Thyroid gland (tissue), 4 donors: Measurements from ENCODE around the gene VWA3B.

Experiments
- POLR2A ChIP-seq, 2 donors: fragments of 450-650 bp; IDR thresholded peaks; one replicate each; pipeline ENCODE4 v1.6.1; 2017; ENCODE audit warnings: antibody characterized with exemption in 2 of 2, mild to moderate bottlenecking in 2 of 2, moderate library complexity in 1 of 2
- TF ChIP-seq, protein P1 (sequence below), 6 experiments: fragments of 200-600 bp in 3 of 6; fragments of 450-650 bp in 3 of 6; sonication (generic) in 3 of 6; IDR thresholded peaks; one replicate each; pipeline ENCODE4 v1.5.1; 2016 to 2019; ENCODE audit warnings: antibody characterized with exemption in 6 of 6, mild to moderate bottlenecking in 2 of 6, inconsistent platforms in 1 of 6, moderate library complexity in 1 of 6

DNA sequence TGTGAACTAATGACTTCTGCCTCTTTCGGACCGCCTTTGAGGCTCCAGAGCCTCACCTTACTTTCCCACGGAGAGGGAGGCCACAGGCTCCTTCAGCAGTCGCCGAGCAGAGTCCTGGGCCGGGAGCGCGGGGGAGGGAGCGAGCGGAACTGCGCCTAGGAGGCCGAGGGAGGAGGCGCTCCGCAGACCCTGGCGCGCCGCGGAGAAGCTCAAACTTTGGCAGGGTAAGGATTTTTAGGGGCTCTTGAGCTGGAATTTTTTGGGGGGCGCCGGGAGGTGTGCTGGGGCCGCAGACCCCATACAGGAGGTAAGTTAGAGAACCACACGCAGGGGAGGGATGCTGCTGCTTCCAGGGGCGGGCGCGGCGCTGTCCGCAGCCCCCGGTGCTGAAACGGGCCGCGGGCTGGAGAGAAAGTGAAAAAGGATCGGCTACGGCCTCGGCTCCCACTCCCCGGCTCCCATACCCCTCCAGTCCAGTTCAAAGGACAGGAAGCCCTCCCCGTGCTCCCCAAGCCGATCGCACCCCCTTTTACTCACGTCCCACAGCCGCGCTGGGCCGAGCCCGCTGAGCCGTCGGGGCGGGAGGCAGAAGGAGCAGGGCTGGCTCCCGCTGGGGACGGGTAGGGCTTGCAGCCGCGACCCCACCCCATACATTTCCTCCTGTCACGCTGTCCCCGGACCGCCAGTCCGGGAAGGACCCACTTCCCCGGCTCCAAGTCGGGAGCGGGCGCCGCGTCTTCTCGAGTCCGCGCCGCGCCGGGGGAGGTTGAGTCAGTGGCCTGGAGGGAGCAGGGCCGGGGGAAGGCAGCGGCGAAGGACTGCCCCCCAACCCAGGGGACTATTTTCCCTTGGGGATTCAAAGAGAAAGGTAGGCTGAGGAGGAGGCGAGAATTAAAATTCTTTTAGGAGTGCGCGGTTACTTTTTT lies 259.6 kb downstream of the VWA3B start, which contains the start of gene CNGA3:
- TF ChIP-seq, protein P1, sequence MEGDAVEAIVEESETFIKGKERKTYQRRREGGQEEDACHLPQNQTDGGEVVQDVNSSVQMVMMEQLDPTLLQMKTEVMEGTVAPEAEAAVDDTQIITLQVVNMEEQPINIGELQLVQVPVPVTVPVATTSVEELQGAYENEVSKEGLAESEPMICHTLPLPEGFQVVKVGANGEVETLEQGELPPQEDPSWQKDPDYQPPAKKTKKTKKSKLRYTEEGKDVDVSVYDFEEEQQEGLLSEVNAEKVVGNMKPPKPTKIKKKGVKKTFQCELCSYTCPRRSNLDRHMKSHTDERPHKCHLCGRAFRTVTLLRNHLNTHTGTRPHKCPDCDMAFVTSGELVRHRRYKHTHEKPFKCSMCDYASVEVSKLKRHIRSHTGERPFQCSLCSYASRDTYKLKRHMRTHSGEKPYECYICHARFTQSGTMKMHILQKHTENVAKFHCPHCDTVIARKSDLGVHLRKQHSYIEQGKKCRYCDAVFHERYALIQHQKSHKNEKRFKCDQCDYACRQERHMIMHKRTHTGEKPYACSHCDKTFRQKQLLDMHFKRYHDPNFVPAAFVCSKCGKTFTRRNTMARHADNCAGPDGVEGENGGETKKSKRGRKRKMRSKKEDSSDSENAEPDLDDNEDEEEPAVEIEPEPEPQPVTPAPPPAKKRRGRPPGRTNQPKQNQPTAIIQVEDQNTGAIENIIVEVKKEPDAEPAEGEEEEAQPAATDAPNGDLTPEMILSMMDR (IDR thresholded peaks at IDR 0.05), result no peak
- no peak for TF ChIP-seq POLR2A (IDR thresholded peaks at IDR 0.05)
